Keratinocyte (primary cell): Measurements from ENCODE around the gene SYNE4.
A peak's percentile ranks its signal among the peaks of the same experiment; 100 is the strongest.

Experiments
- CTCF ChIP-seq, 3 experiments: IDR thresholded peaks in 1 of 3; conservative IDR thresholded peaks in 1 of 3; optimal IDR thresholded peaks in 1 of 3; 2 replicates in 2 of 3; 3 replicates in 1 of 3; pipeline versions ENCODE3 to v1.5.1; 2011; ENCODE audit warnings: low read length in 3 of 3, mild to moderate bottlenecking in 3 of 3, moderate library complexity in 2 of 3, control low read depth in 1 of 3, inconsistent platforms in 1 of 3; ENCODE audit not compliant: insufficient read depth in 2 of 3; ENCODE audit errors: extremely low read depth in 1 of 3
- EZH2 ChIP-seq: IDR thresholded peaks from one replicate; pipeline ENCODE4 v1.6.1; 2012; ENCODE audit warnings: inconsistent platforms, mild to moderate bottlenecking, low read length, moderate library complexity

- peak; percentile 62 for TF ChIP-seq EZH2
- TF ChIP-seq CTCF (optimal IDR thresholded peaks at IDR 0.05 in 1 of 3, IDR thresholded peaks at IDR 0.05 in 1 of 3, conservative IDR thresholded peaks at IDR 0.05 in 1 of 3; ENCODE audit: extremely low read depth in 1 of 3, insufficient read depth in 2 of 3, low read length in 3 of 3): peak in 2 of 3 experiments; percentile 34 to 51
These were observed 49.3 kb downstream of the SYNE4 start for GRCh38 chr19:35959040-35959967.
